ENCODE measurements around the gene GPX1. TPM values are rescaled to one million over a fixed set of nuclear protein-coding genes. Genes with fewer than 3 reads are reported as not detected.
"Not testable (repeated sequence)": the region's sequence is repeated elsewhere in the genome, so short reads cannot be mapped to it uniquely, and the experiment has no call there.

The GPX1 gene
- 233 and 352 TPM in 2 replicates for total RNA-seq (2014; rRNA removed; shearing (Covaris generic))

DNA sequence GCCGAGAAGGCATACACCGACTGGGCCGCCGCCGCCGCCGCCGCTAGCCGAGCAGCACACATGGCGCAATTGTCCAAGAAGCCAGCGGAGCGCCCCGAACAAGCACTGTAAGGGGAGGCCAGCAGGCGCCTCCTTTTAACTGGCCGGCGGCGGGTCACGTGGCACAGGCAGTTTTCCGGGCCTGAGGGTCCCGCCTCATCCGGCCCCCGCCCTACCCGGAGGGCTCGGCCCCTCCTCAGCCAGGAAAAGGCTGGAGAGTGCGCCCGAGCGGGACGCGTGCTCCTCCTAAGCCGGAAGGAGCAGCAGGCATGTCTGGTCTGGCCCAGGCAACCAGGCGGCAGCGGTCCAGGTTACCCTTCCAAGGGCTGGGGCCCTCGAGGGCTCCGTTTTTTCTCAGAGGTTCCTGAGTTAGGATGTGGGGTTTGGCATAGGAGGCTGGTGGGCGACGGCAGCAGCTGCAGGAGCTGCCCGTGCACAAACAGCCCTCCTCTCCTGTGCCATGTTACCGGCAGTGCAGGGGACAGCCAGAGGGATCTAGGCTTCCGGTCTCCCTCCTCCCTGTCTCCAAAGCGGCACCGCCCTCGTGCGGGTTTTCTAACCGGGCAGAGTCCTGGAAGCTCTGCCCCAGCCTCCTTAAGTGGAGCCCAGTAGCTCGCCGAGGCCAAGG is at the start of gene GPX1:
TSS of gene GPX1 (minus strand) at position 137 of the 667 bp plus-strand sequence. CDS start at position 62, 75 bp downstream.
- peak; percentile 89 for DNase-seq (ENCODE audit: low spot score)

DNA sequence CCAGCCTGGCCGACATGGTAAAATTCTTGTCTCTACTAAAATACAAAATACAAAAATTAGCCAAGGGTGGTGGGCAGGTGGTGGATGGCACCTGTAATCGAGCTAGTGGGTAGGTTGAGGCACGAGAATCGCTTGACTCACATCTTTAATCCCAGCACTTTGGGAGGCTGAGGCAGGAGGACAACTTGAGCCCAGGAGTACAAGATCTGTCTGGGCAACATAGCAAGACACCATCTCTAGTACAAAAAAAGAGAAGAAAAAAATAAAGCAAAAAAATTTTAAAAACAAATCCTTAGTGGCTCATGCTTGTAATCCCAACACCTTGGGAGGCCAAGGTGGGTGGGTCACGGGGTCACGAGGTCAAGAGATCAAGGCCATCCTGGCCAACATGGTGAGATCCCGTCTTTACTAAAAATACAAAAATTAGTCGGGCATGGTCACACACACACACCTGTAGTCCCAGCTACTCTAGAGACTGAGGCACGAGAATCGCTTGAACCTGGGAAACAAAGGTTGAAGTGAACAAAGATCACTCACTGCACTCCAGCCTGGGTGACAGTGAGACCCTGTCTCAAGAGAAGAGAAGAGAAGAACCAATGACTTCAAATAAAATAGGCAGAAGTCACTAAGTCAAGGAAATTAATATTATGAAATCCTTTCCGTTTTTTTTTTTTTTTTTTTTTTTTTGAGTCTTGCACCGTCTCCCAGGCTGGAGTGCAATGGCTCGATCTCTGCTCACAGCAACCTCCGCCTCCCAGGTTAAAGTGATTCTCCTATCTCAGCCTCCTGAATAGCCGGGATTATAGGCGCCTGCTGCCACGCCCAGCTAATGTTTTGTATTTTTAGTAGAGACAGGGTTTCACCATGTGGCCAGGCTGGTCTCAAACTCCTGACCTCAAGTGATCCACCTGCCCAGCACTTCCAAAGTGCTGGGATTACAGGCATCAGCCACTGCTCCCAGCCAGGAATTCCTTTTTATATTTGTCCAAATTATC is 48.7 kb upstream of the GPX1 start:
- no peak for DNase-seq (ENCODE audit: low spot score)

DNA sequence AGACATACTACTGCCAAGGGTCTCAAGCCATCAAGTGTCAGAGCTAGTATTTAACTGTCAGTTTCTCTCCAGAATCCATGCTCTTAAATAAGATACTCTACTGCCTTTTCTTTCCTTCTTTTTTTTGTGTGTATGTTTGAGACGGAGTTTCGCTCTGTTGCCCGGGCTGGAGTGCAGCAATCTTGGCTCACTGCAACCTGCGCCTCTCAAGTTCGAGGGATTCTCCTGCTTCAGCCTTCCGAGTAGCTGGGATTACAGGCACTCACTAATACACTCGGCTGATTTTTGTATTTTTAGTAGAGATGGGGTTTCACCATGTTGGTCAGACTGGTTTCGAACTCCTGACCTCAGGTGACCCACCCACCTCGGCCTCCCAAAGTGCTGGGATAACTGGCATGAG is 47.4 kb upstream of the GPX1 start:
- DNase-seq (ENCODE audit: low spot score): not testable (repeated sequence)

DNA sequence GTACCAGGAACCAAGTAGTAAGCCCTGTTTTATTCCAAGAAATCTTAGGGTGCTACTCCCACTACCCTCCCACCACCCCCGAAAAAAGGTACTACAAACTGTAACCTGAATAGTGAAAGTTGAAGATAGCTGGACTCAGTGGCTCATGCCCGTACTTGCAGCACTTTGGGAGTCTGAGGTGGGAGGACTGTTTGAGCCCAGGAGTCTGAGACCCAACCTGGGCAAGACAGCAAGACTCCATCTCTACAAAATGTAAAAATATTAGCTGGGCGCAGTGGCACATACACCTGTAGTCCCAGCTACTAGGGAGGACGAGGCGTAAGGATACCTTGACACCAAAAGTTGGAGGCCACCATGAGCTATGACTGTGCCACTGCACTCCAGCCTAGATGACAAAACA is 45.7 kb upstream of the GPX1 start:
- no peak for DNase-seq (ENCODE audit: low spot score)

DNA sequence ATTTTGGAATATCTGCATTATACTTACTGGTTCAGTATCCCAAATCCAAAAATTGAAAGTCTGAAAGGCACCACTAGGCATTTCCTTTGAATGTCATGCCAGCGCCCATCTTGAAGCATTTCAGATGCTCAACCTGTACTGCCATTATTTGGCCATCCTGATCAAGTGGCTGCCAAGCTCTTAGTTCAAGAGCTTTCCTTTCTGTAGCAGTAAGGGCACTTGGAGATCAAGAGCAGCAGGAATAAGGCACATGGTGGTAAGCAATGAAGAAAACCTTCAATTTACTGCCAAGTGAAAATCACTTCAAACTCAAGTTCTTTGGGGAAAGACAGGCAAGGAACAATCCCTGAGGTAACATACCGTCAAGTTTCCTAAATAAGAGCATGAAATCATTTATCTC is 43.6 kb upstream of the GPX1 start:
- DNase-seq (ENCODE audit: low spot score): no peak

DNA sequence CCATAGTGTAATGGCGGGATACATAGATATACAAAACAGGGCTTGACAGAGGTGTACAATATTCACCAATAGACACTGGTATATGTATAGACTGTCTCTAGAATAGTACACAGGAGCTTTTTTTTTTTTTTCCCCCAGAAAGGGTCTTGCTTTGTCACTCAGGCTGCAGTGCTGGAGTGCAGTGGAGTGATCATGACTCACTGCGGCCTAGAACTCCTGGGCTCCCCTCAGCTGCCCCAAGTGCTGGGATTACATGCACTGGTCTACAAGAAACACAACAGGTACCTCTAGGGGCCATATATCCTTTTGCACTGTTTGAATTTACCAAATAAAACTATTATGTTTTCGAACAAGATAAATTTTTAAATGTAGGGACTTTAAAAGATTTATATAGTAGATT is 41.3 kb upstream of the GPX1 start:
- DNase-seq (ENCODE audit: low spot score): no peak

DNA sequence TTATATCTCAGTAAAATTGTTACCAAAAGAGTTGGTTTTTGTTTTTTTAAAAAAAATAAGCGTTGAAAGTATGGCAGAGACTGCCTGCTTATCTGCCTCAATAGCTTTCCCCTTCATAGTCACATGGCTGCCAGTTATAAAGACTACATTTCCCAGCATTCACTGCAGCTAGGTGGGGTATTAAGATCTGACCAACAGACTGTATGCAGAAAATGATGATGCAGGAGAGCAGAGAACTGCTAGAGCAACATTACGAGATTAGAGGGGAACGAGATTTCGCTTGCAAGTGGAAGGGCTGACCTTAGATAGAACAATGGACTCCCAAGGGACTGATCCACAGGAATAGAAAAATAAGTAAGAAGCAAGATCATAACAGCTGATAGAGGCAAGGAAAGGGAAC is 39.3 kb upstream of the GPX1 start:
- no peak for DNase-seq (ENCODE audit: low spot score)

DNA sequence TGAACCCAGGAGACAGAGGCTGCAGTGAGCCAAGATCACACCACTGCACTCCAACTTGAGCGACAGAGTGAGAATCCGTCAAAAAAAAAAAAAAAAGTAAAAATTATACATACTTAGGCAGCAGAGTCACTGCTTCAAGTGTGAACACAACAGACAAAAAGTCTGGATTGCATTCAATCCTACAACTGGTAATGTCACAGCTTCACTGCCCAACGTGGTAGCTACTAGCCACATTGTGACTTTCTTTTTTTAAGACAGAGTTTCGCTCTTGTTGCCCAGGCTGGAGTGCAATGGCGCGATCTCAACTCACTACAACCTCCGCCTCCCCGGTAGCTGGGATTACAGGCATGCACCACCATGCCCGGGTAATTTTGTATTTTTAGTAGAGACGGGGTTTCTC is 33.2 kb upstream of the GPX1 start:
- DNase-seq (ENCODE audit: low spot score): not testable (repeated sequence)

DNA sequence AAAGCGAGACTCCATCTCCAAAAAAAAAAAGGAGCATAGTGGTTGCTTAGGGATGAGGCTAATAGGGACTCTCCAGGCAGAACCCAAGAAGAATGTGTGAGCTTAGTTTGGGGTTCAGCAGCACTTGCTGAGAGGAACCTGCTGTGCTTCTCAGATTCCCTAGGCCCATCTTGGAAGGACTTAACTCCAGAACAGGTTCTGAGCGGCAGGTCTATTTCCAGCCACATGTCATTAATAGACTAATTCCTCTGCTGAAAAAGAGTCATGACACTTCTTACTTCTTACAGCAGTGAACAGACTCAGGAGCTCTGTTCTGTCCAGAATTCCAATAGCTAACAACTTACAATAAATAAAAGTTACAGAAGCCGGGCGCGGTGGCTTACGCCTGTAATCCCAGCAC is 31.1 kb upstream of the GPX1 start:
- DNase-seq (ENCODE audit: low spot score): no peak

DNA sequence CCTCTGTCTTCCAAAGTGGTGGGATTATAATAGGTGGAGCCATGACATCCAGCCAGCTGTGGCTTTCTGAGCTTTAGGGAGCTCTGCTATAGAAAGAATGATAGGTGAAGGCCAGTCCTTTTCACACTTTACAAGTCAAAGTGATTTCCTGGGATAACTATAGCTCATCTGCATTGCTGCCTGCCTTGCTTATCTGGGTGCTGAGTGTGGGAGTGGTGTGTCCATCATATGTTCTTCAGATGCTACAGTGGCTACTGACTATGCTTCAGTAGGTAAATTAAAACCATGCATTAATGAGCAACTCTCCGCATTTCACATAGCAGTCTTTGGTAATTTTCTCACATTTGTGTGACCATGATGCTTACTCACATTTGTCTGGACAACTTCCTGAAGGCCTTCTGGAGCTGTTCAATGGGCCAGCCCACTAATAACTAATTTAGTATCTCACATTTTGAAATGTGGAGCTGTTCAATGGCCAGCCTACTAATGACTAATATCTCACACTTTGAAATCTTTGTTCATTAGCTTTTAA is 30.2 kb upstream of the GPX1 start:
- no peak for DNase-seq (ENCODE audit: low spot score)

DNA sequence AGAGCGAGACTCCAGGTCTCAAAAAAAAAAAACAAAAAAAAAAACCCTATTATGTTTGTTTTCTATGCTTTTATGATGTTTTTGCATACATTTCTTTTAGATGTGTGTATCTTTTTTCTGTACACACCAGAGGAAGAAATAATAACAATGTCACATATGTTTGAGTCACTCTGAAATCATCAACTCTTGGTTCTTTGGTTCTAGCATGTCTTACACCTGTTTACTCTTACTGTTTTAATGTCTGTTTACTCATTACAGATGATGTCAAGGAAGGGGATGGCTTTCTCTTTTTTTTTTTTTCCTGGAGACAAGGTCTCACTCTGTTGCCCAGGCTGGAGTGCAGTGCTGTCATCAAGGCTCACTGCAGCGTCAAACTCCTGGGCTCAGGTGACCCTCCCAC is 29.6 kb upstream of the GPX1 start:
- no peak for DNase-seq (ENCODE audit: low spot score)

DNA sequence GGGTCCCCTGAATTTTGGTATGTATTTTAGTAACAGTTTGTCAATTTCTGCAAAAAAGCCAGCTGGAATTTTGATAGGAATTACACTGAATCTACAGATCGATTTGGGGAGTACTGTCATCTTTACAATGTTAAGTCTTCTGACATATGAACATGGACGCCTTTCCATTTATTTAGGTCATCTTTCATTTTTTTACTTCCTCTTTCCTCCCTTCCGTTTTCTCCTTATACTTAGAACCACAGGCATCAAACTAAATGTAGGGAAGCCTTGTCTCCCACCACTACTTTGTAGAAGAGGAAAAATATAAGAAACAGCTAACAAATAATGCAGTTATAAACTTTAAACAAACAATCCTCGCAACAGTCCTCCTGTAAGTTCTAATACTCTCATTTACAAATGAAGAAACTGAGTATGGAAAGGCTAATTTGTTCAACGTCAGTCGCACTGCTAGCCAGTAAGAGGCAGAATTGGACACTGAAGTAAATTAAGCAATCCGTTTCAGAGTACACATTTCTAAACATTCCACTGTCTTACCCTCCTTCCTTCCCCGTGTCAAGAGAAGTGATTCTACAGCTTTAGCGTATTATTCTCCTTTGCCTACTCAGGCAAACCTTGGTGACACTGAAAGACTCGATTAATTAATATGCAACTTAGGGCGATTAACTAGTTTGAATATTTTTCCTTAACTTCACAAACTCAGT is 28.1 kb upstream of the GPX1 start:
- DNase-seq (ENCODE audit: low spot score): no peak

DNA sequence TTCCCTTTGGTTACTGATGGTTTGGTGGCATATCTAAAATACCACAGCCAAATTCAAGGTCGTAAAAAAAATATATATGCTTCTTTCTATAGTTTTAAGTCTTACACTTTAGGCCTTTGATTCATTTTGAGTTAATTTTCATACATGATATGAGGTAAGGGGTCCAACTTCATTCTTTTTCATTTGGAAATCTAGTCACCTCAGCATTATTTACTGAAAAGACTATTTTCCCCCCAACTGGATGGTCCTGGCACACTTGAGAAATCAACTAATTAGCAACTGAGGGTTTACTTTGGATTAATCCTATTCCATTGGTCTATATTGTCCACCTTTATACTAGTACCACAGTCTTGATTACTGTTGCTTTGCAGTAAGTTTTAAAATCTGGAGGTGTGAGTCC is 27.5 kb upstream of the GPX1 start:
- no peak for DNase-seq (ENCODE audit: low spot score)

DNA sequence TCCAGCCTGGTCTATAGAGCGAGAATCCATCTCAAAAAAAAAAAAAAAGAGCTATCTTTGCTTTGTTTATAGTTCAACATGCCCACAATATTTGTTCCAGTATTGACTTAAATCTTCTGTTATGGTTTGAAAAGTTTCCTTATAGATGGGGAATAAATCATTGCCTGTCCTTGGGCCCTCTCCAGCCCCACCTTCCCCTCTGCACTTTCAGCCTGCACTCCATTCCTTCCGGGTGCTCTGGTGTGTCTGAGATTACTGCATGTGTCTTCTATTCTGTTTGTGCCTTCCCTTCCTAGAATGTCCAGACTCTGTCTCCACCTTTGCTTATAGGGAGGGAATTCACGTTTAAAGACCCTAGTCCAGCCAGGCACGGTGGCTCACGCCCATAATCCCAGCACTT is 25.2 kb upstream of the GPX1 start:
- DNase-seq (ENCODE audit: low spot score): no peak

DNA sequence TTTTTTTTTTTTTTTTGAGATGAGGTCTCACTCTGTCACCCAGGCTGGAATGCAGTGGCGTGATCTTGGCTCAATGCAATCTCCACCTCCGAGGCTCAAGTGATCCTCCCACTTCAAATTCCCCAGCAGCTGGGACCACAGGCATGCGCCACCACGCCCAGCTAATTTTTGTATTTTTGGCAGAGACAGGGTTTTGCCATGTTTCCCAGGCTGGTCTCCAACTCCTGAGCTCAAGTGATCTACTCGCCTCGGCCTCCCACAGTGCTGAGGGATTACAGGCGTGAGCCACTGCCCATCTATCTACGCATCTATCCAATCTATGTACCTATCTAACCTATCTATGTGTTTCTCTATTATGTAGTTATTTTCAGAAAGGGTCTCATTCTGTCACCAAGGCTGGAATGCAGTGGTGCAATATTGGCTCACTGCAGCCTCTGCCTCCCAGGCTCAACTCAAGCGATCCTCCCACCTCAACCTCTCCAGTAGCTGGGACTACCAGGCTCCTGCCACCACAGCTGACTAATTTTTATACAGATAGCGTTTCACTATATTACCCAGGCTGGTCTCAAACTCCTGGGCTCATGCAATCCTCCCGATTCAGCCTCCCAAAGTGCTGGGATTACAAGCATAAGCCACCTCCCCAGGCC is 20.2 kb upstream of the GPX1 start:
- peak; percentile 85 for DNase-seq (ENCODE audit: low spot score)

DNA sequence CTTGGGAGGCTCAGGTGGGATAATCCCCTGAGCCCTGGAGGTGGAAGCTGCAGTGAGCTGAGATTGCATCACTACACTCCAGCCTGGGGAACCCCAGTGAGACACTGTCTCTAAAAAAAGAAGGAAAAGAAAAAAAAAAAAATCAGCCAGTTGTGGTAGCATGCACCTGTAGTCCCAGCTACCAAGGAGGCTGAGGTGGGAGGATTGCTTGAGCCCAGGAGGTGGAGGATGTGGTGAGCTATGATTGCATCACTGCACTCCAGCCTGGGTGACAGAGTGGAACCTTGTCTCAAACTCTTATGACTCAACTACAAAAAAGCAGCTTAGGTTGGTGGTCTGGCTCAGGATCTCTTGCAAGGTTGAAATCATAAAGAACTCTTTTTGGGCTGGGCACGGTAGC is 19.3 kb upstream of the GPX1 start:
- DNase-seq (ENCODE audit: low spot score): peak; percentile 76

DNA sequence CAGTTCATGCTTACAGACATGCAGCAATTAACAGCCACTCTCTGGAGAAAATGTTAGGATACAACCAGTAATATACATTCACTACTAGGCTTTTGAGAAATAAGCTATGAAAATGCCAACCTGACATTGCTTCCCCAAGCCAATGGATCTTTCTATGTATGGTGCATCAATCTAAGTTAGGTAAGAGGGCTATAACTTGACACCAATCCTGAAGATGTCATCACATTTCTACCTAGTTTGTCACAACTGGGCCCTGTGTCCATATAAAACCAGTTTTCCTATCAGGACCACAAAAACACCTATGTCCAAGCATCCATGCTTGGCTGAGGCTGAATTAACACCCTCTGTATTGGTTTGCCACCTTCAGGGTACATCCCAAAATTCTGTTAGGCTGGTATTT is 13.8 kb upstream of the GPX1 start:
- DNase-seq (ENCODE audit: low spot score): no peak

DNA sequence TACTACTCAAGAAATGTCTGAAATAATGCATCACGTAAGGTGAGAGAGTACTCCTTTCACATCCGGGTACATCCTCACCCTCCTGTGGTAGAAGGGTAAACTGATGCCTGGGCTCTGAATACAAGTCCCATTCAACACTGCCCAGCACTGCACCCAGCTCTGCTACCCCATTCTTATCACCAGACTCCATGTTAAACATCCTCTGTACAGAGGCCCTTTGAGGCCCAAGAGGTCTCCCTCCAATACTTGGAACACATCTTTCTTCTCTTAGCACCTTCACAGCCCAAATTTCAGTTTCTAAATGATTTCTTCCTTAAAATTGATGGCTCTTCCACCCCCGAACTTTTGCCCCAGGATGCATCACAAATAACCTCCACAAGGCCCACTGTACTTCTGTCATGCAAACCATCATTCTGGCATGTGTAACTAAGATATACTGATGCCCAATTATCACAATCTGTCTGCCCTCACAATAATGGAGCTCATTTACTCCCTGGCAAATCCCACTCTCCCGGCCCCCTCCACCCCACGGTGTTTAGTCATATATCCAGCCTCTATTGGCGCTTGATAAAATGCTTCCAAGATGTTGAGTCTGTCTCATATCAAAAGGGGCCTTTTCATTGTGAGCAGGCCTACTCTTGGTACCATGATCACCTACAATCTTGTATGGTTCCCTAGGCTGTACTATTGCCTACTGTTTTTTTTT is 12.6 kb upstream of the GPX1 start:
- DNase-seq (ENCODE audit: low spot score): no peak

DNA sequence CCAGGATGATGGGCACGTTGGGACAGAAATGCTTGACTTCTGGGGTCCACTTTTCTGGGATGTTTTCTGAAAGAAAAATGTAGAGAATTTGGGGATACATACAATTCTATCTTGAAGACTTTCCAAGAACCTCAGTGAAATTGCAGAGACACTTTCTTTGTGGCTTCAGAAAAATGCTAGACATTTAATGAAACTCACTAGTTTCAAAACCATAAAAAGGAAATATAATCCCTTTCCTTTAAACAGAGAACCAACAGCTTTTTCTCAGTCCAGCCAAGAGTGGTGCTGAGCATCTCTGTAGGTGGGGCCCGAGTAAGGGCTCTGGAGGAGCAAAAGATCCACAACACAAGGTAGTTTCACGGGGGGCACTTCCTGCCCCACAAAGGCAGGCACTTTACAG is 4.4 kb upstream of the GPX1 start:
- DNase-seq (ENCODE audit: low spot score): no peak

DNA sequence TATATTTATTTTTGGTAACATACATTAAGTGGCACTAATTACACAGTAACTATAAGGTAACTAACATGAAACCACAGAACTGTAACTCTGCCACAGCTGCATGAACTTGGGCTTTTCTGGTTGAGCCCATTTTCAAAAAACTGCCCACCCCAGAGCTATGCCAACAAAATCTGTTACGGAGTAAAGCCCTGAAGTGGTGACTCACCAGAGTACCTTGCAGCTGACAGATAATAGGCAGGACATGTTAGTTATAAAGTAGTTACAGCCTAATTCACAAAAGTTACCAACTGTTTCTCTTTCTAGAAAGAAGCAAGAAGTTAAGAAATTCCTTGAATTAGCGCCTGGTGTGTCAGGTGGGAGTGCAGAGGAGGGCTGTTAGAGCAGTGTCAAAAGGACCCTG is 1.5 kb upstream of the GPX1 start:
- peak; percentile 49 for DNase-seq (ENCODE audit: low spot score)

DNA sequence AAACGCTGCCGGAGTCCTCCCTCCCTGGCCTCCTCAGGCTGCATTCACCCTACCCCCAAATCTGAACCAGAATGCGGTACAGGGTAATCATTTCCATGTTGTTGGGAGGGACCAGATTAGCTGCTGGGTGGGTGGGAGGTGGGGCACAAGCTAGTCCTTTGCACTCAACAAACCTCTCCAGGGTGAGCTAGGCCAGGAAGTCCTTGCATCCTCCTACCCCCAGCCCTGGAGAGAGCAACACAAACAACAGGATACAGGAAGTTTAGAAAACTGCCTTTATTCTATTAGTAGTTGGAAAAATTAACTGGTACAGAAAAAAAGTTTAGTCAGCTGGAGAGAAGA is 702 bp upstream of the GPX1 start:
- no peak for DNase-seq (ENCODE audit: low spot score)

Data from A172 (cell line).